NT2/D1 (cell line): ENCODE data around the gene ST8SIA2.

Experiments
- DNase-seq: peaks from one replicate; pipeline ENCODE4 v3.0.0-alpha.2; 2011; ENCODE audit warnings: low read depth, low spot score
- H3K27me3 ChIP-seq: 2 replicates; pipeline ENCODE4 v1.6.0; 2011; ENCODE audit warnings: mild to moderate bottlenecking; ENCODE audit not compliant: insufficient read length, insufficient read depth
- H3K36me3 ChIP-seq: 2 replicates; pipeline ENCODE4 v1.6.1; 2011; ENCODE audit warnings: mild to moderate bottlenecking, low read length, mixed read lengths; ENCODE audit not compliant: insufficient read depth, insufficient read length
- H3K4me1 ChIP-seq: 2 replicates; pipeline ENCODE4 v1.5.1; 2011; ENCODE audit not compliant: insufficient read depth, insufficient read length
- H3K4me3 ChIP-seq: 2 replicates; pipeline ENCODE4 v1.5.1; 2011; ENCODE audit warnings: low read depth; ENCODE audit not compliant: insufficient read length
- H3K9ac ChIP-seq: 2 replicates; pipeline ENCODE4 v1.6.0; 2011; ENCODE audit warnings: low read depth; ENCODE audit not compliant: insufficient read length
- H3K9me3 ChIP-seq: 2 replicates; pipeline ENCODE4 v1.5.1; 2011; ENCODE audit warnings: mild to moderate bottlenecking, low read length; ENCODE audit not compliant: insufficient read depth
- SUZ12 ChIP-seq: IDR thresholded peaks from 2 replicates; pipeline ENCODE4 v1.6.1; 2011; ENCODE audit not compliant: insufficient read length, insufficient read depth; ENCODE audit errors: extremely low read depth
- YY1 ChIP-seq: IDR thresholded peaks from 2 replicates; pipeline ENCODE4 v1.6.1; 2011; ENCODE audit not compliant: insufficient read length, insufficient read depth
- ZNF274 ChIP-seq: IDR thresholded peaks from 2 replicates; pipeline ENCODE4 v1.6.1; 2011; ENCODE audit warnings: mild to moderate bottlenecking, low read depth, low read length

ST8SIA2 gene

DNA sequence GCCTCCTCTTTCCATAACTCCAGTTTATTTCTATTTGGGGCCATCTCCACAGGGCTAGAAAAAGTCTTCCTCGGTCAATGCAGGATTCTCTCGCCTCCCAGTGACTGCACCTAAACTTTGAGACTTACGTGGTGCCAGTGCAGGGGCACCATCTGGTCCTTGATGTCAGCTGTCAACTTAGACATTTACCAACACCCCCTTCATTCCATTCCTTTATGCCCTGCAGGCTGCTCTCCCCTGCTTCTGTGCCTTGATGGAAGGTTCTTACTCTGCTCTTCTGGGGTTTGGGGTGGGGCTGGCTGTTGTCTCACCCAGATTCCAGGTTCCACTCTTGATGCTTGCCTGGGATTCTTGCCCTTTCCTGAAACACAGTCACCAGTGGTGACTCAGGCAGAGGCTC is 101.8 kb downstream of the ST8SIA2 start:
- Histone ChIP-seq H3K9me3 (no peaks in the 10 kb centered on the region), H3K36me3 (no peaks in the 10 kb centered on the region), H3K27me3 (no peaks in the 10 kb centered on the region), H3K9ac (no peak overlapping the region), H3K4me1 (peaks cover 3% of the 10 kb centered on the region), H3K4me3 (no peak overlapping the region)
- no peak for DNase-seq
- TF ChIP-seq YY1, result no peak
- no peak for TF ChIP-seq SUZ12
- TF ChIP-seq ZNF274, result no peak

DNA sequence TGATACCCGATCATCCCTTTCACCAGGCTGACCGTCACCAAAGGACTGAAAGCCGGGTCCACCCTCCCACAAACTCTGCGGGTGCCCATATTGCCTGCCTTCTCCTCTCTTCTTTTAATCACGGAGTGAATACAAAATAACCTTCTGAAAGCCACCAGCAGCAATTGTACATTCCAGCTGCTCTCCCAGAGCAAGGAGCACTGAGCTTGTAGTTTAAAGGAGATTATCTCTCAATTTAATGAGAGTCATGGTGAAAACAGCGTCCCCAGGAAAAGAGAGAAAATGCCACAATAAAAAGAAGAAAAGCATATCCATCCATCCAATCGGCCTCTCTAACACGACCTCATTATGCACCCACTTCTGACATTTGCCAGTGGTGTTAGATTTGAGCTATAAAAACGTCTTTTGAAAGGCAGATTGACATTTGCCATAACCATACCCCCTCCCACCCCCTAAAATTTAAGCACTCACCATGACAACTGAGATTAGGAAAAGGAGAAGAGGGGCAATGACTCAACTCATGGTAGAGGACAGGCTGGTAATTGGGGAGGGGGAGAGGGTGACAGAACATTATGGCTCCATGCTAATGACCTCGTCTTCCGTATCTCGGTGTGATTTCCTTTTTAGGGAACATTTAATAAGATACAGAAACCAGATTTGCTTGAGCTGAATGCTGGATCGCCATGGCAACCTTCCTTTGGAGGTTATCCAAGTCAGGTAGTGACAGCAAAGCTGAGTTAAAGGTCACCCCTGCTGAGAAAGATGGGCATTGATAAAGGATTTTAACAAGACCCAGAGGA is 106.2 kb downstream of the ST8SIA2 start:
- no peaks in the 10 kb centered on the region for H3K36me3 ChIP-seq
- H3K4me3 ChIP-seq, result no peak overlapping the region
- H3K27me3 ChIP-seq, result no peaks in the 10 kb centered on the region
- H3K9ac ChIP-seq, result no peak overlapping the region
- no peak for TF ChIP-seq ZNF274
- no peak for TF ChIP-seq SUZ12
- no peak for TF ChIP-seq YY1
- peaks cover 3% of the 10 kb centered on the region for H3K4me1 ChIP-seq
- no peak for DNase-seq
- no peaks in the 10 kb centered on the region for H3K9me3 ChIP-seq

DNA sequence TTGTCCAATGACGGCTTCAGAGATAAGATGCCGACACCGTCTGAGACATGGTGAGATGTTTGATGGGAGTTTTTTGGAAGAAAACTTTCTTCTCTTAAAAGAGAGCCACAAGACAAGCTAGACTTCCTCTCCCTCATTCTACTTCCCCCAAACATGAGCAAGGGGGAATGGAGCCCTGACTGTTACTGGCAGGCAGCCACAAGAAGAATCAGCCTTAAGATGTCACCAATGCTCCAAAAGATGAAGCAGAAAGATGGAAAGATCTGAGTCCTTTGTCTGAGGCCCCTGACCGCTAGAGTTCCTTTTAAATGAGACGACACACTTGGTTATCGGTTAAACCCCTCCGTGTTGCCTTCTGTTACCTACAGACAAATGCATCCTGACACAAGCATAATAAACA is 108.7 kb downstream of the ST8SIA2 start:
- Histone ChIP-seq H3K27me3 (no peaks in the 10 kb centered on the region), H3K9ac (no peak overlapping the region)
- no peak for TF ChIP-seq ZNF274
- TF ChIP-seq SUZ12, result no peak
- TF ChIP-seq YY1, result no peak

DNA sequence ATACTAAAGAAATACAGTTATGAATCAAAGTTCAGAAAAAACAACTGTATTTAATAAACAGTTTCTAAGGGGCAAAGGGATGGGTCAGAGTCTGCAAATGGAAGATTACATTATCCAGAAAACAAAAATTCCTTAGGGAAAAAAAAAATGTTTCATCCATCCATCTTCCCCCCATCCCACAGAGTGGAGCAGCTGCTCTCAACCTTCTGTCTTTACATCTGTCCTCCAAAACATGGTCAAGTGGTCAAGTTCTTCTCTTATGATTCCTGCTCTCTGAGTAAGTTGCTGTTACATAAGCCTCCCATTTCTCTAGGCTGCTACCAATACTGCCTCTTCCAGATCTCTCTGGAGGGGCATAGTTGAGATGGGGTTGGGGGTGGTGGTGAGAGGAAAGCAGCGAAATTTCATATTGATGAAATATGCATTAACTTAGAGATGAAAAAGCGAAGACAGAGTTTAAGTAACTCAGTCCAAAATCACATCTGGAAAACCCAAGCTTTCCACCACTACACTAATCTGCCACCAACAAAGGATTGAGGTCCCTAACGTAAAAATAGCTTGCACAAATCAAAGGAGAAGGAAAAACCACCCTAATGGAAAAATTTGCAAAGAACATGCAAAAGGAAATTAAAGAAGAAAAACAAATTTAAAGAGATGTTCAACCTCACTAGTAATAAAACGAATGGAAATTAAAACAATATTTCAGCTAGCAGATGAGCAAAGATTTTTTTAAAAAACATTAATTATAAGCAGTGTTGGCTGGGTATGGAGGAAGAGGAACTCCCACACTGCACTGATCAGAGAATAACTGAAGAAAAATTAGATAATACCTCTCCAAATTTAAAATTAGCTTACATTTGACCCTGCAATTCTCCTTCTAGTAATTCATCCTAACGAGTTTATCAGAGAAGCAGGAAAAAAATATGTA is 109.5 kb downstream of the ST8SIA2 start:
- Histone ChIP-seq H3K9ac (no peak overlapping the region), H3K4me3 (no peak overlapping the region), H3K36me3 (no peaks in the 10 kb centered on the region), H3K9me3 (peaks cover 19% of the 10 kb centered on the region), H3K27me3 (no peaks in the 10 kb centered on the region), H3K4me1 (peaks cover 3% of the 10 kb centered on the region)
- TF ChIP-seq ZNF274 (no peak), YY1 (no peak), SUZ12 (no peak)
- no peak for DNase-seq

More for the DNA sequence above, 108.7 kb downstream of the ST8SIA2 start:
- H3K36me3 ChIP-seq, result no peaks in the 10 kb centered on the region
- H3K4me3 ChIP-seq, result no peak overlapping the region
- peaks cover 3% of the 10 kb centered on the region for H3K4me1 ChIP-seq
- peaks cover 10% of the 10 kb centered on the region for H3K9me3 ChIP-seq
- no peak for DNase-seq

DNA sequence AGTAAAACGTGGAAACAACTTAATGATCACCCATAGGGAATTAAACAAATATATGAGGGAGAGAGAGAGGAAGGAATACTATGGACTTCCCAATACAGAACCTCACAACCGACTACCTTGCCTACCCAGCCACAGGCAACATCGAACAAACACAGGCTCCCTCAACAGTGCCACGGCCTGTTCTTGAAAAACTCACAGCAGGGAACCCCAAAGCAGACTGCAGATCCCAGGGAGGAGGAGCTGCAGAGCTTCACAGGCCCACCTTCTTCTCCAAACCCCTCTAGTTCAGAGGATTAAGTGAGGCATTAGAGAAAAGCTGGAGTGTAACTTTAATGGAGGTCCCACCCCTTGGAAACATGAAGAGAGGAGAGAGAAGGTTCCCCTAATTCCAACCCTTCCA is 110.2 kb downstream of the ST8SIA2 start:
- Histone ChIP-seq H3K27me3 (no peaks in the 10 kb centered on the region), H3K36me3 (no peaks in the 10 kb centered on the region), H3K4me1 (peaks cover 3% of the 10 kb centered on the region), H3K9ac (no peak overlapping the region), H3K9me3 (peaks cover 24% of the 10 kb centered on the region), H3K4me3 (no peak overlapping the region)
- peak; percentile 25 for DNase-seq
- TF ChIP-seq SUZ12, result no peak
- no peak for TF ChIP-seq YY1
- TF ChIP-seq ZNF274, result no peak

DNA sequence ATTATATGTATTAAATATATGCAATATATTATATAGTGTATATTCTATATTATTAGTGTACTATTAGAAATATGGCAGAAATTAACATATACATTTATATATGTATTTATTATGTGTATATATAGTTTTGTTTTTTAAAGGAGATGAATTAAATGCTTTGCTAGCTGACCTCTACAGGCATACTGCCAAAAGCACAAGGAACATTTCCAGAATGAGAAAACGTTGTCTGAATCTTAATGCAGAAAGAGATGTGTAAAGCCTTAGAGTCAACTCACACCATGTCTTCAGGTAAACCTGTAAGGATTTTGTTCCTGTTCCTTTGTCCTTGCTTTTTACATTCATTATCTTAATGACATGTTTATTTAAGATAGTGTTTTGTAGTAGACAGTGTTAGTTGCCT is 111.9 kb downstream of the ST8SIA2 start:
- Histone ChIP-seq H3K4me1 (peaks cover under 1% of the 10 kb centered on the region), H3K4me3 (no peak overlapping the region)
- TF ChIP-seq YY1 (no peak), ZNF274 (no peak), SUZ12 (no peak)

DNA sequence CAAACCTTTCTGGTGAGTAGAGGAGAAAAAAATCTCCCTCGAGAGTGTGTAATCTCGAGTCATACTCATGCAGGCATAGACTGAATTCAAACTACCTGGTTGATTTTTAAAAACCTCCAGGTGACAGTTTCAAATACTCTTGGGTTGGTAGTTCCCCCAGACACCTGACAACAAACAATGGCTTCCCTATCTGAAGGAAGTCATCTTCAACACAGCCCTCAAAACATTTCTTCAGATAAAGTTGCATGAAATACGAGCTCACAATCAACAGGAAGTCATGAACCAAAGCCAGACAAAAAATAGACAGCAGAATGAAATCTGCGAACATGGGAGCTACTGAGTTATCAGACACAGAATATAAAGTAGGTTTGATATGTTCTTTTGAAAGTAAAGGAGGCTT is 112.8 kb downstream of the ST8SIA2 start:
- no peak for DNase-seq
- peaks cover 37% of the 10 kb centered on the region for H3K9me3 ChIP-seq
- H3K4me1 ChIP-seq, result peaks cover 5% of the 10 kb centered on the region
- no peaks in the 10 kb centered on the region for H3K27me3 ChIP-seq
- no peak overlapping the region for H3K9ac ChIP-seq
- no peak overlapping the region for H3K4me3 ChIP-seq
- TF ChIP-seq YY1, result no peak
- TF ChIP-seq SUZ12, result no peak
- TF ChIP-seq ZNF274, result no peak
- no peaks in the 10 kb centered on the region for H3K36me3 ChIP-seq

More for the DNA sequence above, 111.9 kb downstream of the ST8SIA2 start:
- DNase-seq, result no peak
- Histone ChIP-seq H3K9me3 (peaks cover 28% of the 10 kb centered on the region), H3K9ac (no peak overlapping the region), H3K27me3 (no peaks in the 10 kb centered on the region), H3K36me3 (no peaks in the 10 kb centered on the region)
